H9 (cell line): Measurements from ENCODE around the gene CXorf66. TPM values are rescaled to one million over a fixed set of nuclear protein-coding genes. Genes with fewer than 3 reads are reported as not detected.

Experiments used
- DNase-seq: peaks from one replicate; pipeline ENCODE4 v3.0.0-alpha.2; 2017
- H2AFZ ChIP-seq: one replicate; pipeline ENCODE4 v1.6.1; 2013; ENCODE audit warnings: mild to moderate bottlenecking, low read length, control low read depth, moderate library complexity
- H2AK5ac ChIP-seq: 2 replicates; pipeline ENCODE4 v1.6.1; 2013; ENCODE audit warnings: low read length, control low read depth, mixed read lengths; ENCODE audit not compliant: insufficient read length
- H2BK120ac ChIP-seq: one replicate; pipeline ENCODE4 v1.6.1; 2013; ENCODE audit warnings: low read depth, mild to moderate bottlenecking, low read length, control low read depth, inconsistent platforms; ENCODE audit not compliant: poor library complexity, severe bottlenecking
- H2BK12ac ChIP-seq: 2 replicates; pipeline ENCODE4 v1.6.1; 2013; ENCODE audit warnings: low read length, control low read depth, mixed read lengths, low read depth; ENCODE audit not compliant: insufficient read length
- H2BK15ac ChIP-seq: 2 replicates; pipeline ENCODE4 v1.6.1; 2013; ENCODE audit warnings: low read depth, low read length, control low read depth
- H2BK20ac ChIP-seq: one replicate; pipeline ENCODE4 v1.6.1; 2013; ENCODE audit warnings: low read depth, mild to moderate bottlenecking, low read length, control low read depth, inconsistent platforms; ENCODE audit not compliant: poor library complexity, severe bottlenecking
- H2BK5ac ChIP-seq: 2 replicates; pipeline ENCODE4 v1.6.1; 2013; ENCODE audit warnings: low read length, control low read depth, mixed read lengths; ENCODE audit not compliant: insufficient read length
- H3K14ac ChIP-seq: 2 replicates; pipeline ENCODE4 v1.6.1; 2013; ENCODE audit warnings: low read length, control low read depth; ENCODE audit not compliant: insufficient read depth
- H3K18ac ChIP-seq: 2 replicates; pipeline ENCODE4 v1.6.1; 2013; ENCODE audit warnings: low read depth, mild to moderate bottlenecking, mixed read lengths, low read length, control low read depth; ENCODE audit not compliant: insufficient read length
- H3K23ac ChIP-seq: 2 replicates; pipeline ENCODE4 v1.6.1; 2013; ENCODE audit warnings: low read length, control low read depth, mixed read lengths, low read depth; ENCODE audit not compliant: insufficient read length
- H3K23me2 ChIP-seq: 2 replicates; pipeline ENCODE4 v1.6.1; 2013; ENCODE audit warnings: low read depth, mild to moderate bottlenecking, mixed read lengths, low read length, control low read depth; ENCODE audit not compliant: insufficient read length, poor library complexity, severe bottlenecking
- H3K27ac ChIP-seq: 2 replicates; pipeline ENCODE4 v1.5.1; 2013; ENCODE audit warnings: low read length, control low read depth, mixed read lengths, low read depth; ENCODE audit not compliant: insufficient read length
- H3K27me3 ChIP-seq: 2 replicates; pipeline ENCODE4 v1.6.1; 2013; ENCODE audit warnings: low read length, control low read depth, inconsistent platforms; ENCODE audit not compliant: insufficient read depth
- H3K4ac ChIP-seq: 2 replicates; pipeline ENCODE4 v1.6.1; 2013; ENCODE audit warnings: low read depth, mild to moderate bottlenecking, control low read depth, inconsistent platforms, low read length, moderate library complexity
- H3K4me1 ChIP-seq: 2 replicates; pipeline ENCODE4 v1.6.1; 2013; ENCODE audit warnings: low read length, control low read depth, inconsistent platforms; ENCODE audit not compliant: insufficient read depth
- H3K4me2 ChIP-seq: 2 replicates; pipeline ENCODE4 v1.6.1; 2013; ENCODE audit warnings: low read length, control low read depth, mixed read lengths; ENCODE audit not compliant: insufficient read length, insufficient read depth
- H3K56ac ChIP-seq: 2 replicates; pipeline ENCODE4 v1.6.1; 2013; ENCODE audit warnings: low read depth, mild to moderate bottlenecking, mixed read lengths, low read length, control low read depth; ENCODE audit not compliant: insufficient read length
- H3K79me1 ChIP-seq: 2 replicates; pipeline ENCODE4 v1.6.1; 2013; ENCODE audit warnings: low read depth, mild to moderate bottlenecking, moderate library complexity, low read length, control low read depth, inconsistent platforms; ENCODE audit not compliant: insufficient read depth, poor library complexity, severe bottlenecking
- H3K79me2 ChIP-seq: 2 replicates; pipeline ENCODE4 v1.6.1; 2013; ENCODE audit warnings: low read length, control low read depth, inconsistent platforms; ENCODE audit not compliant: insufficient read depth
- H3K9ac ChIP-seq: 2 replicates; pipeline ENCODE4 v1.6.1; 2013; ENCODE audit warnings: low read length, control low read depth, mixed read lengths; ENCODE audit not compliant: insufficient read length; ENCODE audit errors: extremely low read depth
- H3K9me3 ChIP-seq: one replicate; pipeline ENCODE4 v1.6.1; 2013; ENCODE audit warnings: low read depth, low read length, inconsistent platforms; ENCODE audit not compliant: control insufficient read depth
- H3T11ph ChIP-seq: one replicate; pipeline ENCODE4 v1.6.1; 2013; ENCODE audit warnings: mild to moderate bottlenecking, low read length, control low read depth, inconsistent platforms
- H4K20me1 ChIP-seq: one replicate; pipeline ENCODE4 v1.6.1; 2013; ENCODE audit not compliant: control insufficient read depth, insufficient read length, insufficient read depth
- H4K5ac ChIP-seq: 2 replicates; pipeline ENCODE4 v1.6.1; 2013; ENCODE audit warnings: low read depth, mild to moderate bottlenecking, mixed read lengths, low read length, control low read depth; ENCODE audit not compliant: insufficient read length
- H4K8ac ChIP-seq: replicated peaks from 2 replicates; pipeline ENCODE4 v1.6.1; 2013; ENCODE audit warnings: low read length, control low read depth, mixed read lengths, low read depth; ENCODE audit not compliant: insufficient read length
- H4K91ac ChIP-seq: 2 replicates; pipeline ENCODE4 v1.6.1; 2013; ENCODE audit warnings: low read depth, mild to moderate bottlenecking, moderate library complexity, mixed read lengths, low read length, control low read depth; ENCODE audit not compliant: insufficient read length
- H3K27ac Mint-ChIP-seq, 3 experiments: 2 replicates in 2 of 3; 3 replicates in 1 of 3; pipeline ENCODE4 v1.8.0; 2020 to 2021; ENCODE audit warnings: mixed read lengths in 3 of 3, mild to moderate bottlenecking in 1 of 3, moderate library complexity in 1 of 3
- H3K27me3 Mint-ChIP-seq: 2 replicates; pipeline ENCODE4 v1.8.0; 2021; ENCODE audit warnings: low read depth, mild to moderate bottlenecking, moderate library complexity, mixed read lengths
- H3K36me3 Mint-ChIP-seq, 3 experiments: 2 replicates in 2 of 3; 3 replicates in 1 of 3; pipeline ENCODE4 v1.8.0; 2020 to 2021; ENCODE audit warnings: low read depth in 3 of 3, mixed read lengths in 3 of 3; ENCODE audit not compliant: insufficient read depth in 1 of 3
- H3K4me1 Mint-ChIP-seq, 2 experiments: 2 replicates each; pipeline ENCODE4 v1.8.0; 2020; ENCODE audit warnings: mixed read lengths in 2 of 2
- H3K4me3 Mint-ChIP-seq, 2 experiments: 2 replicates in 1 of 2; 3 replicates in 1 of 2; pipeline ENCODE4 v1.8.0; 2020 to 2021; ENCODE audit warnings: mild to moderate bottlenecking in 2 of 2, mixed read lengths in 2 of 2, moderate library complexity in 1 of 2
- H3K9me3 Mint-ChIP-seq, 2 experiments: 2 replicates in 1 of 2; 3 replicates in 1 of 2; pipeline ENCODE4 v1.8.0; 2020; ENCODE audit warnings: mild to moderate bottlenecking in 2 of 2, mixed read lengths in 2 of 2, moderate library complexity in 1 of 2
- CTCF ChIP-seq: fragments of 200-600 bp; sonication (generic); conservative IDR thresholded peaks from 3 replicates; pipeline ENCODE4 v1.8.0; 2021; ENCODE audit warnings: antibody characterized with exemption, mild to moderate bottlenecking
- WGBS: extraction: QIAGEN DNeasy Blood & Tissue Kit; methylation state at CpG from one replicate; pipeline ENCODE4 v1.1.7; 2013; ENCODE audit warnings: missing lambda C conversion rate, low lambda C conversion rate, mixed read lengths; ENCODE audit not compliant: insufficient read length; ENCODE audit errors: extremely low coverage; 5-methylcytosine and 5-hydroxymethylcytosine counted together
- total RNA-seq: library from RNA; stranded (reverse); gene quantifications from 2 replicates; pipeline ENCODE4 v1.2.1, GENCODE V29; 2021

CXorf66 gene
- total RNA-seq, 1 experiment from 2014 or later = not detected

- no peaks in the 10 kb centered on the region for H3K27me3 Mint-ChIP-seq
- H2BK15ac ChIP-seq = no peak overlapping the region
- DNase-seq = no peak
- H4K91ac ChIP-seq = no peak overlapping the region
- H3K4me2 ChIP-seq = peak overlapping the region; percentile 93
- peaks cover 7% of the 10 kb centered on the region for H3K23me2 ChIP-seq
- H4K5ac ChIP-seq = no peak overlapping the region
- H2AFZ ChIP-seq = no peak overlapping the region
- H3K4me3 Mint-ChIP-seq = peak overlapping the region; percentile 77 to 95
- no peak overlapping the region for H2BK20ac ChIP-seq
- no peak overlapping the region for H3K14ac ChIP-seq
- no peaks in the 10 kb centered on the region for H3K79me1 ChIP-seq
- H4K8ac ChIP-seq = no peak overlapping the region
- no peak overlapping the region for H3K4ac ChIP-seq
- H2BK12ac ChIP-seq = no peak overlapping the region
- peaks cover 8% of the 10 kb centered on the region; the same call in 1 of the 2 replicates for H3K4me1 ChIP-seq
- no peak overlapping the region for H2BK5ac ChIP-seq
- peaks cover 29 to 38% of the 10 kb centered on the region in 2 experiments for H3K4me1 Mint-ChIP-seq
- no peaks in the 10 kb centered on the region for H3K9me3 ChIP-seq
- WGBS = no CpG with 5 or more reads among the region's 15 CpGs
- no peaks in the 10 kb centered on the region for H4K20me1 ChIP-seq
- no peak overlapping the region for H2BK120ac ChIP-seq
- no peak overlapping the region for H3K18ac ChIP-seq
- H3K9ac ChIP-seq = no peak overlapping the region
- no peak overlapping the region for H3K56ac ChIP-seq
- no peak overlapping the region for H3K27ac ChIP-seq
- no peaks in the 10 kb centered on the region for H3K27me3 ChIP-seq
- peaks cover 0 to 4% (median 0%) of the 10 kb centered on the region in 3 experiments; a peak in 2 of 7 replicates for H3K36me3 Mint-ChIP-seq
- TF ChIP-seq CTCF = no peak
- H3K9me3 Mint-ChIP-seq = peaks cover 0 to 52% of the 10 kb centered on the region in 2 experiments; a peak in 3 of 5 replicates
- no peak overlapping the region for H3T11ph ChIP-seq
- no peak overlapping the region for H2AK5ac ChIP-seq
- no peak overlapping the region for H3K23ac ChIP-seq
- H3K79me2 ChIP-seq = peaks cover 13% of the 10 kb centered on the region; the same call in 1 of the 2 replicates
- H3K27ac Mint-ChIP-seq = peak overlapping the region; percentile 49 to 73 (median 69); a peak in 3 of 7 replicates
Observed at GRCh38 chrX:139933904-139934303, 31.4 kb downstream of the CXorf66 start.
